Transverse colon (tissue), 4 donors: ENCODE results near the gene MOV10L1.

Experiments used
- EP300 ChIP-seq: sonication (generic); formaldehyde crosslinking; IDR thresholded peaks from one replicate; pipeline ENCODE4 v1.6.1; 2017; ENCODE audit warnings: antibody characterized with exemption, low read depth
- POLR2A ChIP-seq: fragments of 450-650 bp; IDR thresholded peaks from one replicate; pipeline ENCODE4 v1.6.1; 2016; ENCODE audit warnings: antibody characterized with exemption, mild to moderate bottlenecking, moderate library complexity
- POLR2AphosphoS5 ChIP-seq, 3 donors: sonication (generic); formaldehyde crosslinking; IDR thresholded peaks; one replicate each; pipeline ENCODE4 v1.6.1; 2016; ENCODE audit warnings: antibody characterized with exemption in 3 of 3
- TF ChIP-seq, protein P1 (sequence below), 5 experiments: fragments of 200-600 bp in 3 of 5; fragments of 450-650 bp in 2 of 5; sonication (generic) in 3 of 5; IDR thresholded peaks; 1 replicate in 2 of 5; 2 replicates in 3 of 5; pipeline ENCODE4 v1.5.1; 2016 to 2017; ENCODE audit warnings: antibody characterized with exemption in 5 of 5, inconsistent platforms in 3 of 5, mild to moderate bottlenecking in 2 of 5, moderate library complexity in 1 of 5

DNA sequence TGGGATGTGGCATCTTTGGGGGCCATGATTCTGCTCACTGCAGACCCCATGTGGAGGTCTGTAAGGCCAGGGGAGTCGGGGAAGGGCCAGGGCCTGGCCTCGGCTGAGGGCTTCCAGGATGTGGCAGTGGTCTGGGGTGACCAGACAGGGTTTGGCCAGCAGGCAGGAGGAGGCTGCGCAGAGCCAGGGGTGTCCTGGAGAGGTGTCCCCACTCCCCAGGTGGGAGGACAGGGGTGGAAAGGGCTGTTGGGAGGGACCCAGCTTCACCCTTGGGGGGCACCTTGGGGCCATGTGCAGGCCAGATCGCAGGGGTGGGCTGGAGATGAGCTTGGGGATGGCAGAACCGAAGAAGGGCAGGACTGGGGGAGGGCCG is 84.2 kb downstream of the MOV10L1 start:
- TF ChIP-seq EP300 (no peak), POLR2A (no peak), POLR2AphosphoS5 (IDR thresholded peaks at IDR 0.05) (no peak)
- TF ChIP-seq, protein P1, sequence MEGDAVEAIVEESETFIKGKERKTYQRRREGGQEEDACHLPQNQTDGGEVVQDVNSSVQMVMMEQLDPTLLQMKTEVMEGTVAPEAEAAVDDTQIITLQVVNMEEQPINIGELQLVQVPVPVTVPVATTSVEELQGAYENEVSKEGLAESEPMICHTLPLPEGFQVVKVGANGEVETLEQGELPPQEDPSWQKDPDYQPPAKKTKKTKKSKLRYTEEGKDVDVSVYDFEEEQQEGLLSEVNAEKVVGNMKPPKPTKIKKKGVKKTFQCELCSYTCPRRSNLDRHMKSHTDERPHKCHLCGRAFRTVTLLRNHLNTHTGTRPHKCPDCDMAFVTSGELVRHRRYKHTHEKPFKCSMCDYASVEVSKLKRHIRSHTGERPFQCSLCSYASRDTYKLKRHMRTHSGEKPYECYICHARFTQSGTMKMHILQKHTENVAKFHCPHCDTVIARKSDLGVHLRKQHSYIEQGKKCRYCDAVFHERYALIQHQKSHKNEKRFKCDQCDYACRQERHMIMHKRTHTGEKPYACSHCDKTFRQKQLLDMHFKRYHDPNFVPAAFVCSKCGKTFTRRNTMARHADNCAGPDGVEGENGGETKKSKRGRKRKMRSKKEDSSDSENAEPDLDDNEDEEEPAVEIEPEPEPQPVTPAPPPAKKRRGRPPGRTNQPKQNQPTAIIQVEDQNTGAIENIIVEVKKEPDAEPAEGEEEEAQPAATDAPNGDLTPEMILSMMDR (IDR thresholded peaks at IDR 0.05): no peak
